Adrenal gland (tissue), 5 donors: ENCODE measurements around the gene HSD3B2.

Experiments used
- POLR2A ChIP-seq, 2 donors: fragments of 450-650 bp; IDR thresholded peaks; one replicate each; pipeline ENCODE4 v1.6.1; 2017; ENCODE audit warnings: antibody characterized with exemption in 2 of 2, mild to moderate bottlenecking in 2 of 2, moderate library complexity in 1 of 2
- TF ChIP-seq, protein P1 (sequence below), 6 experiments: fragments of 450-650 bp in 4 of 6; fragments of 200-600 bp in 2 of 6; sonication (generic) in 1 of 6; IDR thresholded peaks; 1 replicate in 5 of 6; 2 replicates in 1 of 6; pipeline versions ENCODE4 v1.5.1 to v1.8.0; 2016 to 2021; ENCODE audit warnings: antibody characterized with exemption in 6 of 6, mild to moderate bottlenecking in 2 of 6, moderate library complexity in 1 of 6
- donor health status: DM: no; HTN: no; CAD: no.

DNA sequence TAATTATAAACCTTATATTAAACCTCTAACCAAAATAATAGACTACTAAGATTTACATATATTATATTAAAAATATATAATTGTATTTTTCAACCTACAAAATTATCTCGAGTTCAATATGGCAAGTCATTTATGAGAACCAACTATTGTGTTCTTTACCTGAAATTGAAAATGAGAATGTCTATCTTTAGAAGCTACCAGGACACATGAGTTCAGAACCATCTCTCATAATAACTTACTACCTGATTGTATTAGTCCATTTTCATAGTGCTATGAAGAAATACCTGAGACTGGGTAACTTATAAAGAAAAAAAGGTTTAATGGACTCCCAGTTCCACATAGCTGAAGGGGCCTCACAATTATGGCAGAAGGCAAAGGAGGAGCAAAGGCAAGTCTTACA lies 39.6 kb upstream of the HSD3B2 start:
- TF ChIP-seq, protein P1, sequence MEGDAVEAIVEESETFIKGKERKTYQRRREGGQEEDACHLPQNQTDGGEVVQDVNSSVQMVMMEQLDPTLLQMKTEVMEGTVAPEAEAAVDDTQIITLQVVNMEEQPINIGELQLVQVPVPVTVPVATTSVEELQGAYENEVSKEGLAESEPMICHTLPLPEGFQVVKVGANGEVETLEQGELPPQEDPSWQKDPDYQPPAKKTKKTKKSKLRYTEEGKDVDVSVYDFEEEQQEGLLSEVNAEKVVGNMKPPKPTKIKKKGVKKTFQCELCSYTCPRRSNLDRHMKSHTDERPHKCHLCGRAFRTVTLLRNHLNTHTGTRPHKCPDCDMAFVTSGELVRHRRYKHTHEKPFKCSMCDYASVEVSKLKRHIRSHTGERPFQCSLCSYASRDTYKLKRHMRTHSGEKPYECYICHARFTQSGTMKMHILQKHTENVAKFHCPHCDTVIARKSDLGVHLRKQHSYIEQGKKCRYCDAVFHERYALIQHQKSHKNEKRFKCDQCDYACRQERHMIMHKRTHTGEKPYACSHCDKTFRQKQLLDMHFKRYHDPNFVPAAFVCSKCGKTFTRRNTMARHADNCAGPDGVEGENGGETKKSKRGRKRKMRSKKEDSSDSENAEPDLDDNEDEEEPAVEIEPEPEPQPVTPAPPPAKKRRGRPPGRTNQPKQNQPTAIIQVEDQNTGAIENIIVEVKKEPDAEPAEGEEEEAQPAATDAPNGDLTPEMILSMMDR (IDR thresholded peaks at IDR 0.05), result no peak
- no peak for TF ChIP-seq POLR2A (IDR thresholded peaks at IDR 0.05)
